Prostate gland (tissue), 2 donors: Measurements from ENCODE around the gene TMEM41B.

Source experiments
- CTCF ChIP-seq, 4 experiments: fragments of 200-600 bp in 2 of 4; fragments of 450-650 bp in 2 of 4; sonication (generic) in 2 of 4; IDR thresholded peaks; 1 replicate in 3 of 4; 2 replicates in 1 of 4; pipeline ENCODE4 v1.5.1; 2016 to 2019; ENCODE audit warnings: antibody characterized with exemption in 4 of 4, mild to moderate bottlenecking in 2 of 4, moderate library complexity in 2 of 4
- POLR2A ChIP-seq: fragments of 450-650 bp; IDR thresholded peaks from one replicate; pipeline ENCODE4 v1.6.1; 2016; ENCODE audit warnings: antibody characterized with exemption, mild to moderate bottlenecking
- POLR2AphosphoS5 ChIP-seq: sonication (generic); formaldehyde crosslinking; IDR thresholded peaks from one replicate; pipeline ENCODE4 v1.6.1; 2017; ENCODE audit warnings: antibody characterized with exemption

- TF ChIP-seq CTCF (IDR thresholded peaks at IDR 0.05) (no peak), POLR2A (no peak), POLR2AphosphoS5 (no peak)
These were observed 63.1 kb downstream of the TMEM41B start for GRCh38 chr11:9251311-9251710.
